GM23338 (cell line): ENCODE results near the gene ATP9B. TPM values are rescaled to one million over a fixed set of nuclear protein-coding genes. Genes with fewer than 3 reads are reported as not detected.

Experiments
- ATAC-seq: fragments of 200-7000 bp; cut with Tn5 transposase; 3 replicates; pipeline ENCODE4 v1.9.1; 2020
- DNase-seq: peaks from one replicate; pipeline ENCODE4 v3.0.0-alpha.2; 2015; ENCODE audit warnings: low spot score
- H2AFZ ChIP-seq: fragments of 200-600 bp; sonication (generic); 2 replicates; pipeline ENCODE4 v1.8.0; 2016; ENCODE audit warnings: antibody characterized with exemption, mild to moderate bottlenecking, moderate library complexity
- H3F3A ChIP-seq: fragments of 200-600 bp; sonication (generic); replicated peaks from 2 replicates; pipeline ENCODE4 v1.8.0; 2017; ENCODE audit warnings: antibody characterized with exemption, mixed run types, low read depth
- H3K27ac ChIP-seq: fragments of 200-600 bp; sonication (generic); 2 replicates; pipeline ENCODE4 v1.6.1; 2016; ENCODE audit warnings: low read depth
- H3K27me3 ChIP-seq: fragments of 200-600 bp; sonication (generic); 2 replicates; pipeline ENCODE4 v1.8.0; 2016; ENCODE audit warnings: mild to moderate bottlenecking, mixed run types, moderate library complexity; ENCODE audit not compliant: insufficient read depth
- H3K36me3 ChIP-seq: fragments of 200-600 bp; sonication (generic); 2 replicates; pipeline ENCODE4 v1.8.0; 2016; ENCODE audit warnings: mild to moderate bottlenecking; ENCODE audit not compliant: insufficient read depth
- H3K4me1 ChIP-seq: fragments of 200-600 bp; sonication (generic); 2 replicates; pipeline ENCODE4 v1.8.0; 2016; ENCODE audit warnings: mild to moderate bottlenecking, moderate library complexity; ENCODE audit not compliant: insufficient read depth
- H3K4me2 ChIP-seq: fragments of 200-600 bp; sonication (generic); 2 replicates; pipeline ENCODE4 v1.7.1; 2017; ENCODE audit warnings: mixed run types
- H3K4me3 ChIP-seq: fragments of 200-600 bp; sonication (generic); 2 replicates; pipeline ENCODE4 v1.6.1; 2016; ENCODE audit warnings: mixed run types
- H3K79me2 ChIP-seq: fragments of 200-600 bp; sonication (generic); replicated peaks from 2 replicates; pipeline ENCODE4 v1.8.0; 2017; ENCODE audit warnings: mild to moderate bottlenecking; ENCODE audit not compliant: insufficient read depth
- H3K9me2 ChIP-seq: fragments of 200-600 bp; sonication (generic); 2 replicates; pipeline ENCODE4 v1.8.0; 2017; ENCODE audit not compliant: insufficient read depth
- H4K20me1 ChIP-seq: fragments of 200-600 bp; sonication (generic); replicated peaks from 2 replicates; pipeline ENCODE4 v1.8.0; 2017; ENCODE audit warnings: mild to moderate bottlenecking; ENCODE audit not compliant: insufficient read depth
- H3K27ac Mint-ChIP-seq: 2 replicates; pipeline ENCODE4 v1.8.0; 2020; ENCODE audit warnings: inconsistent platforms, mild to moderate bottlenecking, moderate library complexity, mixed read lengths
- H3K27me3 Mint-ChIP-seq: 3 replicates; pipeline ENCODE4 v1.8.0; 2022; ENCODE audit warnings: low read depth, mild to moderate bottlenecking, moderate library complexity, mixed read lengths, inconsistent platforms; ENCODE audit not compliant: insufficient read depth, poor library complexity
- H3K36me3 Mint-ChIP-seq: 3 replicates; pipeline ENCODE4 v1.8.0; 2021; ENCODE audit warnings: low read depth, mild to moderate bottlenecking, inconsistent platforms, moderate library complexity, mixed read lengths
- H3K4me1 Mint-ChIP-seq: 3 replicates; pipeline ENCODE4 v1.8.0; 2020; ENCODE audit warnings: mild to moderate bottlenecking, inconsistent platforms, mixed read lengths
- H3K4me3 Mint-ChIP-seq: 3 replicates; pipeline ENCODE4 v1.8.0; 2021; ENCODE audit warnings: moderate library complexity, mild to moderate bottlenecking, inconsistent platforms, mixed read lengths
- H3K9me3 Mint-ChIP-seq: 3 replicates; pipeline ENCODE4 v1.8.0; 2020; ENCODE audit warnings: moderate library complexity, mild to moderate bottlenecking, inconsistent platforms, mixed read lengths
- ETS1 ChIP-seq: IDR thresholded peaks from 2 replicates; pipeline ENCODE4 v1.6.1; 2016; ENCODE audit warnings: antibody characterized with exemption
- EZH2 ChIP-seq: fragments of 200-600 bp; sonication (generic); IDR thresholded peaks from one replicate; pipeline ENCODE4 v1.8.0; 2017; ENCODE audit warnings: antibody characterized with exemption, mild to moderate bottlenecking, low read depth; ENCODE audit not compliant: unreplicated experiment
- EZH2phosphoT487 ChIP-seq: fragments of 200-600 bp; sonication (generic); IDR thresholded peaks from one replicate; pipeline ENCODE4 v1.8.1; 2018; ENCODE audit warnings: antibody characterized with exemption; ENCODE audit not compliant: unreplicated experiment
- JUNB ChIP-seq: IDR thresholded peaks from one replicate; pipeline ENCODE4 v1.6.1; 2016; ENCODE audit warnings: antibody characterized with exemption; ENCODE audit not compliant: unreplicated experiment
- NANOG ChIP-seq: IDR thresholded peaks from 2 replicates; pipeline ENCODE4 v1.6.1; 2016; ENCODE audit warnings: antibody characterized with exemption, borderline replicate concordance
- REST ChIP-seq: IDR thresholded peaks from one replicate; pipeline ENCODE4 v1.6.1; 2018; ENCODE audit warnings: antibody characterized with exemption; ENCODE audit not compliant: unreplicated experiment
- STAT1 ChIP-seq: IDR thresholded peaks from one replicate; pipeline ENCODE4 v1.6.1; 2016; ENCODE audit warnings: antibody characterized with exemption; ENCODE audit not compliant: unreplicated experiment
- ZNF114 ChIP-seq: fragments of 250-450 bp; sonication (Bioruptor Pico); IDR thresholded peaks from 2 replicates; pipeline ENCODE4 v1.5.0; 2020; ENCODE audit warnings: mild to moderate bottlenecking, moderate library complexity
- ZNF331 ChIP-seq: fragments of 250-450 bp; sonication (Bioruptor Pico); IDR thresholded peaks from 2 replicates; pipeline ENCODE4 v1.5.0; 2020; ENCODE audit warnings: low read depth, mild to moderate bottlenecking, moderate library complexity
- polyA plus RNA-seq: library from polyadenylated mRNA; unstranded; fragments of >200 nt; fragmentation: Nextera tagmentation; extraction: Ambion mirVana; gene quantifications from 2 replicates; pipeline ENCODE4 v1.2.1, GENCODE V29; 2016
- total RNA-seq: library from RNA; depleted of rRNA; stranded (reverse); fragments of >200 nt; shearing (Covaris generic); gene quantifications from 2 replicates; pipeline ENCODE4 v1.2.3, GENCODE V29; 2014
- TF ChIP-seq, protein P1 (sequence below), 2 experiments: fragments of 200-600 bp in 1 of 2; sonication (generic) in 1 of 2; conservative IDR thresholded peaks; 2 replicates each; pipeline versions ENCODE4 v1.5.1 to v1.6.1; 2016 to 2017; ENCODE audit warnings: antibody characterized with exemption in 2 of 2, low read depth in 2 of 2, mild to moderate bottlenecking in 2 of 2, moderate library complexity in 1 of 2

The ATP9B gene
- total and polyA plus RNA-seq, 2 experiments from 2014 or later = 14.2 to 25.6 TPM

GRCh38 chr18:79294235-79294634, 225.0 kb downstream of the ATP9B start:
- Histone ChIP-seq H3K27me3 (no peaks in the 10 kb centered on the region), H2AFZ (no peak overlapping the region), H3K27ac (no peak overlapping the region), H3K4me2 (no peak overlapping the region), H3F3A (no peaks in the 10 kb centered on the region), H3K4me1 (no peaks in the 10 kb centered on the region), H3K36me3 (peaks cover 5% of the 10 kb centered on the region), H4K20me1 (no peaks in the 10 kb centered on the region; the same call in 1 of the 2 replicates), H3K4me3 (no peak overlapping the region), H3K9me2 (no peaks in the 10 kb centered on the region), H3K79me2 (no peaks in the 10 kb centered on the region)
- Mint-ChIP-seq H3K36me3 (peaks cover 32% of the 10 kb centered on the region), H3K4me1 (peaks cover 9% of the 10 kb centered on the region; the same call in 2 of the 3 replicates), H3K4me3 (no peak overlapping the region), H3K9me3 (peaks cover 25% of the 10 kb centered on the region), H3K27me3 (peaks cover 3% of the 10 kb centered on the region), H3K27ac (no peak overlapping the region)
- ATAC-seq = no peak
- TF ChIP-seq ETS1 (no peak), REST (no peak)
- no peak for DNase-seq

DNA sequence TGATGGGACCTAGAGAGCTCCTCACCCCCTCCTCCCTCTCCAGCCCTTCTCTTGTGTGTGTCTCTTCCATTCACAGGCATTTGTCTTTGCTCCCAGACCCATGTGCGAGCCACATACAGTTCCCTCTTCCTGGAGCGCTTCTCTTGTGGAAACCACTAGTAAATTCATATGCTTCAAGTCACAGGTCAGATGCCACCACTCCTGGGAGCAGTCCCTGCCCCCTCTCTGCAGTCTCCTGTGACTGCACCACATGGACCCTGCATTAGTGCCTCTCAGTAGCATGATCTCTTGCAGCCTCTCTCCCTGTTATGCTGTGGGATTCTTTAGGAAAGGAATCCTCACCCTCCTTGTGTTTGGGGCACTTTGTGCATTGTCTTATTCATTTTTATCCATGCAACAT, 230.1 kb downstream of the ATP9B start:
- Histone ChIP-seq H3K9me2 (no peaks in the 10 kb centered on the region), H3K79me2 (no peaks in the 10 kb centered on the region), H3K36me3 (no peaks in the 10 kb centered on the region), H3F3A (no peaks in the 10 kb centered on the region), H3K27ac (no peak overlapping the region), H4K20me1 (no peaks in the 10 kb centered on the region; the same call in 1 of the 2 replicates), H3K4me2 (no peak overlapping the region), H3K4me3 (no peak overlapping the region), H3K4me1 (no peaks in the 10 kb centered on the region), H2AFZ (no peak overlapping the region), H3K27me3 (no peaks in the 10 kb centered on the region)
- H3K27ac Mint-ChIP-seq = no peak overlapping the region; the same call in 1 of the 2 replicates
- DNase-seq = no peak
- H3K9me3 Mint-ChIP-seq = no peaks in the 10 kb centered on the region
- peaks cover 3% of the 10 kb centered on the region; the same call in 2 of the 3 replicates for H3K36me3 Mint-ChIP-seq
- peaks cover 6% of the 10 kb centered on the region for H3K27me3 Mint-ChIP-seq
- H3K4me3 Mint-ChIP-seq = no peak overlapping the region
- ATAC-seq = no peak
- peaks cover 5% of the 10 kb centered on the region for H3K4me1 Mint-ChIP-seq
- TF ChIP-seq EZH2 (no peak), ZNF114 (CRISPR knock-in tag) (no peak), NANOG (no peak), JUNB (no peak), ETS1 (no peak), STAT1 (no peak), EZH2phosphoT487 (no peak), REST (no peak), ZNF331 (CRISPR knock-in tag) (no peak)
- TF ChIP-seq, protein P1, sequence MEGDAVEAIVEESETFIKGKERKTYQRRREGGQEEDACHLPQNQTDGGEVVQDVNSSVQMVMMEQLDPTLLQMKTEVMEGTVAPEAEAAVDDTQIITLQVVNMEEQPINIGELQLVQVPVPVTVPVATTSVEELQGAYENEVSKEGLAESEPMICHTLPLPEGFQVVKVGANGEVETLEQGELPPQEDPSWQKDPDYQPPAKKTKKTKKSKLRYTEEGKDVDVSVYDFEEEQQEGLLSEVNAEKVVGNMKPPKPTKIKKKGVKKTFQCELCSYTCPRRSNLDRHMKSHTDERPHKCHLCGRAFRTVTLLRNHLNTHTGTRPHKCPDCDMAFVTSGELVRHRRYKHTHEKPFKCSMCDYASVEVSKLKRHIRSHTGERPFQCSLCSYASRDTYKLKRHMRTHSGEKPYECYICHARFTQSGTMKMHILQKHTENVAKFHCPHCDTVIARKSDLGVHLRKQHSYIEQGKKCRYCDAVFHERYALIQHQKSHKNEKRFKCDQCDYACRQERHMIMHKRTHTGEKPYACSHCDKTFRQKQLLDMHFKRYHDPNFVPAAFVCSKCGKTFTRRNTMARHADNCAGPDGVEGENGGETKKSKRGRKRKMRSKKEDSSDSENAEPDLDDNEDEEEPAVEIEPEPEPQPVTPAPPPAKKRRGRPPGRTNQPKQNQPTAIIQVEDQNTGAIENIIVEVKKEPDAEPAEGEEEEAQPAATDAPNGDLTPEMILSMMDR (conservative IDR thresholded peaks at IDR 0.05; ENCODE audit: low read depth in 2 of 2) = no peak
